Spleen (tissue), 11 donors: Measurements from ENCODE around the gene CATSPER3. TPM values are rescaled to one million over a fixed set of nuclear protein-coding genes. Genes with fewer than 3 reads are reported as not detected.

Experiments
- DNase-seq: peaks from one replicate; pipeline ENCODE4 v3.0.0-alpha.2; 2020
- H3K27ac ChIP-seq, 8 donors: fragments of 200-600 bp; sonication (generic) in 7 of 8; 1 replicate in 4 of 8; 2 replicates in 4 of 8; pipeline versions ENCODE4 v1.5.0 to v1.8.0; 2016 to 2021; ENCODE audit warnings: inconsistent platforms in 4 of 8, mild to moderate bottlenecking in 4 of 8, moderate library complexity in 1 of 8
- H3K27me3 ChIP-seq, 7 donors: fragments of 200-600 bp; sonication (generic) in 6 of 7; replicated peaks in 1 of 7; 1 replicate in 4 of 7; 2 replicates in 3 of 7; pipeline versions ENCODE4 v1.5.0 to v1.8.0; 2016 to 2021; ENCODE audit warnings: inconsistent platforms in 3 of 7, mild to moderate bottlenecking in 1 of 7
- H3K36me3 ChIP-seq, 6 donors: fragments of 200-600 bp; sonication (generic) in 5 of 6; 1 replicate in 4 of 6; 2 replicates in 2 of 6; pipeline versions ENCODE4 v1.5.0 to v1.8.0; 2016 to 2021; ENCODE audit warnings: inconsistent platforms in 2 of 6
- H3K4me1 ChIP-seq, 6 donors: fragments of 200-600 bp; sonication (generic) in 5 of 6; 1 replicate in 3 of 6; 2 replicates in 3 of 6; pipeline versions ENCODE4 v1.5.0 to v1.8.0; 2016 to 2021; ENCODE audit warnings: inconsistent platforms in 3 of 6
- H3K4me3 ChIP-seq, 8 donors: fragments of 200-600 bp; sonication (generic) in 7 of 8; 1 replicate in 4 of 8; 2 replicates in 4 of 8; pipeline versions ENCODE4 v1.5.0 to v1.8.0; 2016 to 2021; ENCODE audit warnings: inconsistent platforms in 4 of 8, mild to moderate bottlenecking in 4 of 8, moderate library complexity in 2 of 8
- H3K9me3 ChIP-seq, 8 donors: fragments of 200-600 bp; sonication (generic) in 7 of 8; 1 replicate in 4 of 8; 2 replicates in 4 of 8; pipeline versions ENCODE4 v1.5.0 to v1.8.0; 2016 to 2021; ENCODE audit warnings: inconsistent platforms in 4 of 8
- CTCF ChIP-seq, 11 experiments: fragments of 200-600 bp in 7 of 11; fragments of 450-650 bp in 4 of 11; sonication (generic) in 4 of 11; IDR thresholded peaks in 8 of 11; conservative IDR thresholded peaks in 3 of 11; 1 replicate in 7 of 11; 2 replicates in 4 of 11; pipeline versions ENCODE4 v1.4.0 to v1.8.0; 2016 to 2021; ENCODE audit warnings: antibody characterized with exemption in 11 of 11, inconsistent platforms in 4 of 11, mild to moderate bottlenecking in 1 of 11
- POLR2A ChIP-seq, 3 donors: fragments of 450-650 bp; IDR thresholded peaks; one replicate each; pipeline ENCODE4 v1.5.1; 2017; ENCODE audit warnings: antibody characterized with exemption in 3 of 3, mild to moderate bottlenecking in 1 of 3
- POLR2AphosphoS5 ChIP-seq, 3 donors: sonication (generic); formaldehyde crosslinking; IDR thresholded peaks; one replicate each; pipeline ENCODE4 v1.5.1; 2017; ENCODE audit warnings: antibody characterized with exemption in 3 of 3
- WGBS, 5 donors: extraction: QIAGEN DNeasy Blood & Tissue Kit in 3 of 5; methylation state at CpG; one replicate each; pipeline versions ENCODE4 v1.1.5 to v1.1.7; 2013 to 2018; 5-methylcytosine and 5-hydroxymethylcytosine counted together
- intact Hi-C: fragments of 100-400 bp; cut with DNase I; formaldehyde crosslinking; loops from one replicate; pipeline ENCODE4 v1.15.0; 2023; ENCODE audit warnings: low total_unique reads
- polyA plus RNA-seq, 3 donors: library from polyadenylated mRNA; stranded (reverse); fragments of 200-250 nt; gene quantifications; one replicate each; pipeline ENCODE4 v1.2.1, GENCODE V29; 2013
- total RNA-seq, 7 donors: library from RNA; depleted of rRNA in 3 of 7; stranded (reverse); fragments of >200 nt in 3 of 7; fragmentation: NEBNext Ultra II Directional in 4 of 7; extraction: Animal tissue kit (Norgen Biotek cat#: 25700) in 4 of 7; gene quantifications; one replicate each; pipeline versions ENCODE4 v1.1.0 to v1.2.1, GENCODE V29; 2016 to 2021
- donor health status: healthy with polysubstance abuse.
- donor health status: DM: no; HTN: no; CAD: no; lungs with moderate emphysema.
- donor health status: DM: no; HTN: no; CAD: no.
- donor health status: Bipolar disorder and iron deficiency.
- donor health status: healthy.
- donor health status: DM: no; HTN: no; CAD: no.
- donor health status: DM: yes; HTN: yes; CAD: no.

Gene CATSPER3
- total and polyA plus RNA-seq, 10 donors = 0.35 to 0.89 (median 0.44) TPM; not detected in 3

- DNase-seq = no peak
- Histone ChIP-seq H3K9me3 (peaks cover 0 to 7% (median 6%) of the 10 kb centered on the region in 8 donors), H3K36me3 (peaks cover 0 to 1% (median 0%) of the 10 kb centered on the region in 6 donors), H3K4me3 (no peak overlapping the region), H3K27ac (no peak overlapping the region), H3K27me3 (no peaks in the 10 kb centered on the region), H3K4me1 (no peaks in the 10 kb centered on the region)
- no peak for TF ChIP-seq POLR2A (IDR thresholded peaks at IDR 0.05)
- TF ChIP-seq POLR2AphosphoS5 (IDR thresholded peaks at IDR 0.05) = no peak
- TF ChIP-seq CTCF (IDR thresholded peaks at IDR 0.05 in 8 of 11, conservative IDR thresholded peaks at IDR 0.05 in 3 of 11) = no peak
- WGBS, 5 donors = 84 to 96% (median 92%) methylated on average over 5 of the region's 5 CpGs
- intact Hi-C loops = no loop called here
Observed at GRCh38 chr5:134948911-134949310, 18.8 kb upstream of the CATSPER3 start.

GRCh38 chr5:134949316-134949715 is 18.4 kb upstream of the CATSPER3 start:
- H3K4me1 ChIP-seq = no peaks in the 10 kb centered on the region
- DNase-seq = no peak
- H3K9me3 ChIP-seq = peaks cover 0 to 11% (median 10%) of the 10 kb centered on the region in 8 donors
- no peak for TF ChIP-seq POLR2AphosphoS5 (IDR thresholded peaks at IDR 0.05)
- H3K27me3 ChIP-seq = no peaks in the 10 kb centered on the region
- no peak overlapping the region for H3K27ac ChIP-seq
- no peak overlapping the region for H3K4me3 ChIP-seq
- WGBS, 5 donors = 81 to 86% (median 83%) methylated on average over 5 of the region's 5 CpGs
- intact Hi-C loops = no loop called here
- peaks cover 0 to 5% (median 0%) of the 10 kb centered on the region in 6 donors for H3K36me3 ChIP-seq

GRCh38 chr5:134957920-134958608 is 9.6 kb upstream of the CATSPER3 start:
- intact Hi-C loops = no loop called here
- H3K9me3 ChIP-seq = peaks cover 0 to 24% (median 22%) of the 10 kb centered on the region in 8 donors

GRCh38 chr5:134958755-134959154 is 9.0 kb upstream of the CATSPER3 start:
- Histone ChIP-seq H3K36me3 (peaks cover 0 to 58% (median 15%) of the 10 kb centered on the region in 6 donors), H3K9me3 (peaks cover 0 to 19% (median 17%) of the 10 kb centered on the region in 8 donors), H3K4me3 (no peak overlapping the region), H3K4me1 (peaks cover 0 to 3% (median 0%) of the 10 kb centered on the region in 6 donors), H3K27ac (no peak overlapping the region), H3K27me3 (no peaks in the 10 kb centered on the region)
- intact Hi-C loops = no loop called here
- TF ChIP-seq POLR2A (IDR thresholded peaks at IDR 0.05) (no peak), POLR2AphosphoS5 (IDR thresholded peaks at IDR 0.05) (no peak), CTCF (IDR thresholded peaks at IDR 0.05 in 8 of 11, conservative IDR thresholded peaks at IDR 0.05 in 3 of 11) (no peak)
- WGBS, 5 donors = 55 to 85% (median 79%) methylated on average over 3 of the region's 3 CpGs
- DNase-seq = no peak

More at GRCh38 chr5:134957920-134958608, 9.6 kb upstream of the CATSPER3 start:
- no peak overlapping the region for H3K27ac ChIP-seq
- H3K36me3 ChIP-seq = peaks cover 0 to 51% (median 15%) of the 10 kb centered on the region in 6 donors
- H3K4me1 ChIP-seq = peaks cover 0 to 3% (median 0%) of the 10 kb centered on the region in 6 donors
- no peak overlapping the region for H3K4me3 ChIP-seq
- DNase-seq = no peak
- 66 to 82% (median 81%) methylated on average over 4 of the region's 4 CpGs for WGBS, 5 donors
- TF ChIP-seq POLR2AphosphoS5 (IDR thresholded peaks at IDR 0.05) = no peak
- TF ChIP-seq POLR2A (IDR thresholded peaks at IDR 0.05) = no peak
- no peak for TF ChIP-seq CTCF (IDR thresholded peaks at IDR 0.05 in 8 of 11, conservative IDR thresholded peaks at IDR 0.05 in 3 of 11)
- H3K27me3 ChIP-seq = no peaks in the 10 kb centered on the region
